ENCODE results near the gene ZNF331. TPM values are rescaled to one million over a fixed set of nuclear protein-coding genes. Genes with fewer than 3 reads are reported as not detected.

The ZNF331 gene
- polyA plus RNA-seq, 1 donor (not counting 4 experiments of a cell fraction or from before 2014, with no cell fraction given): 5.1 TPM

DNA sequence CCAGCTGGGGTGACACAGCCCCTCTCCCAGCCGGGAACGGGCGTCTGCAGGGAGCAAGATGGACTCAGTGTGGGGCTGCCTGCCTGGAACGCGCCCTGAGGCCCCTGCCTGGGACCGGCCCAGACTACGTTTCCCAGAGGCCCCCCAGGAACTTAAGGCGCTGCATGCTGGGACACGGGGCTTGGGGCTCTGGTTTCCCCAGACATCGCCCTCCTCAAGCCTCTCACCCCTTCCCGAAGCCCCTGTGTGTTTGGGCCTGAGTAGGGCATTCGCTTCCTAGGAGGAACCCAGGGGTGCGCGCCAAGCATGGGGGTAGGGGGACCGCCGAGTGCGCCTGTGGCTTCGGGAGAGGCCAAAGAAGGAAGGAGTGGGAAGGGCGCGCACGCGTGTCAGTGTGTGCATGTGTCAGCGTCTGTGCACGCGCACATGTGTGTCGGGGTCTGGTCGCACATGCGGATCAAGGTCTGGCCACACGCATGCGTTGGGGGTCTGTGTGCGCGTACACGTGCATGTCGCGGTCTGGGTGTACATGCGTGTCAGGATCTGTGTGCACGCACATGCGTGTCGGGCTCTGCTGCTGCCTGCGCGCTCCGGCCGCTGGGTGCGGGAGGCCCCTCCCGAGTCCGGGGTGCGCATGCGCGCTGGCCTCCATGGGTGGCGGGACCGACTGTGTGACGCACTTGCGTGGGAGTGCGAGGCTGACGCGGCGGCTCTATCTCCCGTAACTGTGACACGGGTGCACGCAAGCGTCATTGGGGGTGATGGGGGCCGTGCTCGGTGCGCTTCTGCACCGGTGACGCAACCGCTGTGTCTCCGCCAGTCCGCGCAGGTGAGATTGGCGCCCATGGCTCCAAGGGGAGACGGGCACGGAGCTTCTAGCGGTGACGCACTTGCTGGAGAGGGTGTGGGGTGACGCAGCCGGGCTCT, 16.2 kb downstream of the ZNF331 start:
- H4K20me1 ChIP-seq (ENCODE audit: control insufficient read depth, extremely low read depth, insufficient read depth, low read length): no peaks in the 10 kb centered on the region
- dilution Hi-C loops (cut with MboI; ENCODE audit: extremely low pct_ligation_motif_present, low sequenced_read_pairs): no loop called here
- H3K79me2 ChIP-seq (ENCODE audit: control insufficient read depth, insufficient read depth, low read length): peaks cover 4% of the 10 kb centered on the region
- peak overlapping the region; percentile 79 for H3K9ac ChIP-seq (ENCODE audit: control insufficient read depth, extremely low read depth, insufficient read depth, low read length)
- FAIRE-seq (no peak), DNase-seq (ENCODE audit: low read depth, low spot score) (peak; percentile 55)
- H3K27me3 ChIP-seq (ENCODE audit: control insufficient read depth, extremely low read depth, insufficient read depth, low read length): no peaks in the 10 kb centered on the region
- peak overlapping the region; percentile 49 for H3K4me2 ChIP-seq (ENCODE audit: control insufficient read depth, extremely low read depth, insufficient read depth, low read depth, low read length)
- H3K27ac ChIP-seq (ENCODE audit: control insufficient read depth, insufficient read depth, low read length): peak overlapping the region; percentile 15
- H3K4me3 ChIP-seq (ENCODE audit: control insufficient read depth in 2 of 3, extremely low read depth in 1 of 3, insufficient read depth in 2 of 3, low read depth in 1 of 3, low read length in 3 of 3): peak overlapping the region; percentile 47 to 67 (median 60)
- H3K9me3 ChIP-seq (ENCODE audit: control insufficient read depth, low read depth, low read length): peaks cover 1% of the 10 kb centered on the region
- peak overlapping the region; percentile 94 for H2AFZ ChIP-seq (ENCODE audit: control insufficient read depth, low read length)
- H3K9me1 ChIP-seq (ENCODE audit: control insufficient read depth, extremely low read depth, insufficient read depth, low read length): no peaks in the 10 kb centered on the region
- no peaks in the 10 kb centered on the region for H3K36me3 ChIP-seq (ENCODE audit: control insufficient read depth in 2 of 2, extremely low read depth in 1 of 2, insufficient read depth in 2 of 2, low read length in 2 of 2)
- TF ChIP-seq, protein P1, sequence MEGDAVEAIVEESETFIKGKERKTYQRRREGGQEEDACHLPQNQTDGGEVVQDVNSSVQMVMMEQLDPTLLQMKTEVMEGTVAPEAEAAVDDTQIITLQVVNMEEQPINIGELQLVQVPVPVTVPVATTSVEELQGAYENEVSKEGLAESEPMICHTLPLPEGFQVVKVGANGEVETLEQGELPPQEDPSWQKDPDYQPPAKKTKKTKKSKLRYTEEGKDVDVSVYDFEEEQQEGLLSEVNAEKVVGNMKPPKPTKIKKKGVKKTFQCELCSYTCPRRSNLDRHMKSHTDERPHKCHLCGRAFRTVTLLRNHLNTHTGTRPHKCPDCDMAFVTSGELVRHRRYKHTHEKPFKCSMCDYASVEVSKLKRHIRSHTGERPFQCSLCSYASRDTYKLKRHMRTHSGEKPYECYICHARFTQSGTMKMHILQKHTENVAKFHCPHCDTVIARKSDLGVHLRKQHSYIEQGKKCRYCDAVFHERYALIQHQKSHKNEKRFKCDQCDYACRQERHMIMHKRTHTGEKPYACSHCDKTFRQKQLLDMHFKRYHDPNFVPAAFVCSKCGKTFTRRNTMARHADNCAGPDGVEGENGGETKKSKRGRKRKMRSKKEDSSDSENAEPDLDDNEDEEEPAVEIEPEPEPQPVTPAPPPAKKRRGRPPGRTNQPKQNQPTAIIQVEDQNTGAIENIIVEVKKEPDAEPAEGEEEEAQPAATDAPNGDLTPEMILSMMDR (optimal IDR thresholded peaks at IDR 0.05 in 1 of 3, IDR thresholded peaks at IDR 0.05 in 1 of 3, conservative IDR thresholded peaks at IDR 0.05 in 1 of 3; ENCODE audit: extremely low read depth in 1 of 3, insufficient read depth in 2 of 3, low read length in 3 of 3): no peak
- no peak for TF ChIP-seq EZH2 (IDR thresholded peaks at IDR 0.05; ENCODE audit: low read length)
- H3K4me1 ChIP-seq (ENCODE audit: control insufficient read depth, extremely low read depth, insufficient read depth, low read length): peaks cover 3% of the 10 kb centered on the region

DNA sequence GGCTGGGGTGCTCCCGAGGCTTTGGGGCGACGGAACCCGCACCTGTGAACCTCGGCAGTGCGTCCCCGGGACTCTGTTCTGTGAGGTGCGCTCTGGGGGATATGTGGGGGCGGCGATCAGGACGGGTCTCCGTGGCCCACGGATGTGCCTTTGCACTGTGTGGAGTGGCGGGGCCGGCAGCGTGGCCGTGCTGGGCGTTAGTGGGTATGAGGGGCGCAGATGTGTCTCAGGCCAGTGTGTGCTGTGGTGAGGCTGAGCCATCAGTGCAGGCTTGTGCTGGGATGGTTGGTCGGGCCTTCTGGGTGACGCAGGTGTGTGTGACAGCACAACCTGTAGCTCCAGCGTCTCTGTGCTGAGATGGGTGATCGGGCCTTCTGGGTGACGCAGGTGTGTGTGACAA, 16.9 kb downstream of the ZNF331 start:
- no peaks in the 10 kb centered on the region for H4K20me1 ChIP-seq (ENCODE audit: control insufficient read depth, extremely low read depth, insufficient read depth, low read length)
- H3K79me2 ChIP-seq (ENCODE audit: control insufficient read depth, insufficient read depth, low read length): peaks cover 4% of the 10 kb centered on the region
- H2AFZ ChIP-seq (ENCODE audit: control insufficient read depth, low read length): peak overlapping the region; percentile 94
- H3K4me1 ChIP-seq (ENCODE audit: control insufficient read depth, extremely low read depth, insufficient read depth, low read length): peaks cover 3% of the 10 kb centered on the region
- no peak for DNase-seq (ENCODE audit: low read depth, low spot score)
- no peaks in the 10 kb centered on the region for H3K36me3 ChIP-seq (ENCODE audit: control insufficient read depth in 2 of 2, extremely low read depth in 1 of 2, insufficient read depth in 2 of 2, low read length in 2 of 2)
- no peak for FAIRE-seq
- H3K9me3 ChIP-seq (ENCODE audit: control insufficient read depth, low read depth, low read length): peaks cover 1% of the 10 kb centered on the region
- H3K9ac ChIP-seq (ENCODE audit: control insufficient read depth, extremely low read depth, insufficient read depth, low read length): peak overlapping the region; percentile 79
- H3K4me3 ChIP-seq (ENCODE audit: control insufficient read depth in 2 of 3, extremely low read depth in 1 of 3, insufficient read depth in 2 of 3, low read depth in 1 of 3, low read length in 3 of 3): peak overlapping the region; percentile 47 to 67 (median 60)
- H3K9me1 ChIP-seq (ENCODE audit: control insufficient read depth, extremely low read depth, insufficient read depth, low read length): no peaks in the 10 kb centered on the region
- no peak for TF ChIP-seq EZH2 (IDR thresholded peaks at IDR 0.05; ENCODE audit: low read length)
- TF ChIP-seq, protein P1 (optimal IDR thresholded peaks at IDR 0.05 in 1 of 3, IDR thresholded peaks at IDR 0.05 in 1 of 3, conservative IDR thresholded peaks at IDR 0.05 in 1 of 3; ENCODE audit: extremely low read depth in 1 of 3, insufficient read depth in 2 of 3, low read length in 3 of 3): no peak
- no peaks in the 10 kb centered on the region for H3K27me3 ChIP-seq (ENCODE audit: control insufficient read depth, extremely low read depth, insufficient read depth, low read length)
- H3K4me2 ChIP-seq (ENCODE audit: control insufficient read depth, extremely low read depth, insufficient read depth, low read depth, low read length): peak overlapping the region; percentile 49
- dilution Hi-C loops (cut with MboI; ENCODE audit: extremely low pct_ligation_motif_present, low sequenced_read_pairs): no loop called here
- H3K27ac ChIP-seq (ENCODE audit: control insufficient read depth, insufficient read depth, low read length): peak overlapping the region; percentile 15

All from keratinocyte (primary cell).